GM12864 (cell line): ENCODE data around the gene GIT1.
A peak's percentile ranks its signal among the peaks of the same experiment; 100 is the strongest.

Experiments
- DNase-seq: peaks from one replicate; pipeline ENCODE4 v3.0.0-alpha.2; 2011; ENCODE audit warnings: low read depth
- H3K4me3 ChIP-seq: 2 replicates; pipeline ENCODE4 v1.5.1; 2011; ENCODE audit warnings: mild to moderate bottlenecking, low read depth, low read length, control low read depth
- TF ChIP-seq, protein P1 (sequence below): IDR thresholded peaks from 2 replicates; pipeline ENCODE4 v1.5.1; 2011; ENCODE audit warnings: low read depth, mild to moderate bottlenecking, moderate library complexity, low read length, control low read depth, inconsistent platforms; ENCODE audit errors: missing control alignments

GIT1 gene

DNA sequence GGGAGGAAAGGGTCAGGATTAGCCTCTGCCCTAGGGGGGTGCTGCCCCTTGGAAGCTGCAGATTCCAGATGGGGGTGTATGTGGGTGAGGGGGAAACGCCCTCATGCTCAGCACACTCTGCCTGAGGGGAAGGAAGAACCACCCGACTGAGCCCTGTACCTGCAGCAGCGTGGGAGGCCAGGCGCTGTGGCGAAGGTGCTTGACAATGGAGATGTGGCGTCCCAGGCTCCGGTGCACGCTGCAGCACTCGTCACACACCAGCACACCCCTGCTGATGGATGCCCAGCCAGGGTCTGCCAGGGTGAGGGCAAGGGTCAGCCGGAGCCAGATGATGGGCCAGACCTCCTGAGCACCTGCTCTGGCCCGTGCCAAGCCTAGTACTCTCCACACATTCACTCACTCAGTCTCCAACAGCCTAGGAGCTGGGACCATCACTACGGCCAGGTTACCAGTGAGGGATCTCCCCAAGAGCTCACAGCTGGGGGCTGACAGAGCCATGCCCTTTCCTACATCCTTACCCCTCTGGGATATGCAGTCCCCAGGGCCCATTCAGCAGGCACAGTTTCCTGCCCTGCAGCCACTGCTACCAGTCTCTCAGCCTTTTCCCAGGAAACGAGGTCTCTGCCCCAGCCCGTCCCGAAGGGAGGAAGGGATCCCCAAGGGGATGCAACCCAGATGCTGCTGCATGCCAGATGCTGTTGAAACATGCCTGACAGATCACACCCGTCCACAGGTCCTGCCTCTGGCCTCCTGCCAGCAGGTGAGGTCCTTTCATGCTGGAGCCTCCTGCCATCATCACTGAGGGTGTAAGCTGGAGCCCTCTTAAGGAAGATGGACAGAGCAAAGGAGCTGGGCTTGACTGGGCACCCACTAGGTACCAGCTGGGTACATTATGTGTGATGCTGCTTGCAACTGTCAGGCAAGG lies 5.9 kb downstream of the GIT1 start:
- TF ChIP-seq, protein P1, sequence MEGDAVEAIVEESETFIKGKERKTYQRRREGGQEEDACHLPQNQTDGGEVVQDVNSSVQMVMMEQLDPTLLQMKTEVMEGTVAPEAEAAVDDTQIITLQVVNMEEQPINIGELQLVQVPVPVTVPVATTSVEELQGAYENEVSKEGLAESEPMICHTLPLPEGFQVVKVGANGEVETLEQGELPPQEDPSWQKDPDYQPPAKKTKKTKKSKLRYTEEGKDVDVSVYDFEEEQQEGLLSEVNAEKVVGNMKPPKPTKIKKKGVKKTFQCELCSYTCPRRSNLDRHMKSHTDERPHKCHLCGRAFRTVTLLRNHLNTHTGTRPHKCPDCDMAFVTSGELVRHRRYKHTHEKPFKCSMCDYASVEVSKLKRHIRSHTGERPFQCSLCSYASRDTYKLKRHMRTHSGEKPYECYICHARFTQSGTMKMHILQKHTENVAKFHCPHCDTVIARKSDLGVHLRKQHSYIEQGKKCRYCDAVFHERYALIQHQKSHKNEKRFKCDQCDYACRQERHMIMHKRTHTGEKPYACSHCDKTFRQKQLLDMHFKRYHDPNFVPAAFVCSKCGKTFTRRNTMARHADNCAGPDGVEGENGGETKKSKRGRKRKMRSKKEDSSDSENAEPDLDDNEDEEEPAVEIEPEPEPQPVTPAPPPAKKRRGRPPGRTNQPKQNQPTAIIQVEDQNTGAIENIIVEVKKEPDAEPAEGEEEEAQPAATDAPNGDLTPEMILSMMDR: no peak
- no peak overlapping the region for H3K4me3 ChIP-seq
- DNase-seq: no peak

DNA sequence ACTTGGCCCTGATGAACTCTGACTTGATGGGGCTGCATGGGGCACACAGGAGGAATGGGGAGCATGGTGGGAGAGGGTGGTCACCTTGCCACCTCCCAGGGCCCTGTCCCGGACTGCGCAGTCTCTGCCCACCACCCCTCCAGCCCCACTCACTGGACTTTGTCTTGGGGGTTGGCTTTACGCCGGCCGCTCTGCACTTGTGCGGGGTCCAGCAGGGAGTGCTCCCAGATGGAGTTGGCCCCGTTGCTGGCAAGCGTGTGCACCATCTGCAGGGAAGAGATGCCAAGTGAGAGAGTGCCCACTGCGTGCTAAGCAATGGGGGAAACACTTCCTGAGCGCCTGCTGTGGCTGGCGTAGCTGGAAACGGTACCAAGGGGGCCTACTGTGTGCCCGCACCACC lies 6.7 kb downstream of the GIT1 start:
- no peak for DNase-seq
- no peak overlapping the region for H3K4me3 ChIP-seq
- TF ChIP-seq, protein P1: no peak

DNA sequence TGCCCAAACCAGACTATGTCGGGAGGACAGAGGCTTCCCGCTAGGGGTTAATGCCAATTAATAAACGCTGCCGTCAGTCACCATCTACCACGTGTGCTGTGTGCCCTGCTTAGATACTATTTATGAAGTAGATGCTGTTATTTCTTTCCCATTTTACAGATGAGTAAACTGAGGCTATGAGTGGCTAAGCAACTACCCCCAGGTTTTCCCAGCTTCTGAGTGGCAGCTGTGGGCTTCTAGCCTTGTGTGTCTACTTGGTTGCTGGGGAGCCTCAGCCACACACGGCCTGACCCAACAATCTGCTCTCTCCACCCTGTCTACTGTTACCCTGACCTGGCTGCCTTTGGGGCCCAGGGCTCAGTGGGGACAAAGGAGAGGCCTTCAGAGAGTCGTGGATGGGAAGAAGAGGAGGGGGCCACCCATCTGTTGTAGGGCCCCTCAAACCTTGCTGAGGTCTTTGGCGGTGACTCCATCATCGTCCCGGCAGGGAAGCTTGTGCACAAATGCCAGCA lies 7.1 kb downstream of the GIT1 start:
- TF ChIP-seq, protein P1: no peak
- DNase-seq: no peak
- H3K4me3 ChIP-seq: no peak overlapping the region

DNA sequence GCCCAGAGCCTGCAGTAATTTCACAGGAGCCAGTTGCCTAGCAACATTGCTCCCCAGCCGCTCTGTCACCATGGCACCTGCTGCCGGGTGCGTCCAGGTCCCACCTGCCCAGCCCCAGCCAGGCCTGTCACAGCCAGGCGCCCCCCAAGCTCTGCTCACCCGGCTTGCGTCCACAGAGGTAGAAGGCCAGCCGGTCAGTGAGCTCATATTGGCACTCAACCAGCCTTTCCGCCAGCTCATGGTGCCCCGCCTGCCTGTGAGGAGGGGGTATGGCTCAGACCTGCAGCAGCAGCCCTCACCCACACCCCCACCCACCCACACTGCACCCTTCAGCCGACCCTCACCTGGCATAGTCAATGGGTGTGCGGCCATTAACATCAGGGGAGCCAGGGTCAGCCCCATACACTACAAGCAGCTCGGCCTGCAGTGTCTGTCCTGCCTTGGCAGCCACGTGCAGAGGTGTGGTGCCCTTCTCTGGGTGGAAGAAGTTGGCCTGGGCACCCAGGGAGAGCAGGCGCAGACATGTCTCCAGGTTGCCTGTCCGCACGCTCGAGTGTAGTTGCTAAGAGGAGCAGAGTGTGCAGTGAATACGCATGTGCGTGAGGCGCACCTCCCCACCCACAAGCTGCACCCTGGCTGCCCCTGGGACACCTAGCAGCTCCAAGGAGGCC lies 7.7 kb downstream of the GIT1 start:
- TF ChIP-seq, protein P1: no peak
- DNase-seq: no peak
- no peak overlapping the region for H3K4me3 ChIP-seq

DNA sequence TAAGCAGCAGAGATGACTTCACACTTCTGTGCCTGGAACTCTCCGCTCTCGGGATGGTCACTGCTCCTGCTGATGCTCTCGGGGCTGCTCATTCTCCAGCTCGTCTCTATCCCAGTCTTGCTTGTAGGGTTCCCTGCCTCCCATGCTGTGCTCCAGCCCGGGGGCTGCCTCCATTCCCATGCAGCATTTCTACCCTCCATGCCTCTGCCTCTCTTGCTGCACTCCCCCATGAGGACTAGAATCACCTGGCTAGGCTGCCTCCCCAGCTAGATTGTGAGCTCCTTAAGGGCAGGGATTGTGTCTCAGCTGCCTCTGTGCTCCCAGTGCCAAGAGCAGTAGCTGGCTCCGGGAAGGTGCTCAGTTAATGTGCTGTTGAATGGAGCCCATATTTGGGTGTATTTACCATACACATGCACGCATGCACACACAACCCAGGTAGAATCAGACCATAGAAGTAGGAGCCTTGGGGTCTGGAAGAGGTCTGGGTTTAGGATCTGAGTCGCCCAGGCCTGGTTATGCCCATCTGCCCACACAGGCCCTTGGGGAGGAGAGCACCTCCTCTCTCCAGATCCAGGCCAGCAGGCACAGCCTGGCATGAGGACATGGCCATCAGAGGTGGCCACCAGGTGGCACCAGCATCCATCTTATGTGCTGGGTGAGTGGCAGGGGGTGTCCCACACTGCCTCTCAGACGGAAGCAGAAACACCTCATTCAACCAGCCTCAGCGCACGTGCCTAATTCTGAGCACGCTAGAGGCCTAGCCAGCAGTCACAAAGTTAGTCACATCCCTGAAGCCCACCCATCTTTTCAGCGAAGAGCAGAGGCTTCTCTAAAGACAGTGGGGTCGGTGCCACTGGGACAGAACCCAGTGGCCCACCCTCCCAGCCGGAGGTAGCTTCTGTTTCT lies 9.3 kb downstream of the GIT1 start:
- H3K4me3 ChIP-seq: no peak overlapping the region
- TF ChIP-seq, protein P1: peak; percentile 93
- DNase-seq: peak; percentile 64

DNA sequence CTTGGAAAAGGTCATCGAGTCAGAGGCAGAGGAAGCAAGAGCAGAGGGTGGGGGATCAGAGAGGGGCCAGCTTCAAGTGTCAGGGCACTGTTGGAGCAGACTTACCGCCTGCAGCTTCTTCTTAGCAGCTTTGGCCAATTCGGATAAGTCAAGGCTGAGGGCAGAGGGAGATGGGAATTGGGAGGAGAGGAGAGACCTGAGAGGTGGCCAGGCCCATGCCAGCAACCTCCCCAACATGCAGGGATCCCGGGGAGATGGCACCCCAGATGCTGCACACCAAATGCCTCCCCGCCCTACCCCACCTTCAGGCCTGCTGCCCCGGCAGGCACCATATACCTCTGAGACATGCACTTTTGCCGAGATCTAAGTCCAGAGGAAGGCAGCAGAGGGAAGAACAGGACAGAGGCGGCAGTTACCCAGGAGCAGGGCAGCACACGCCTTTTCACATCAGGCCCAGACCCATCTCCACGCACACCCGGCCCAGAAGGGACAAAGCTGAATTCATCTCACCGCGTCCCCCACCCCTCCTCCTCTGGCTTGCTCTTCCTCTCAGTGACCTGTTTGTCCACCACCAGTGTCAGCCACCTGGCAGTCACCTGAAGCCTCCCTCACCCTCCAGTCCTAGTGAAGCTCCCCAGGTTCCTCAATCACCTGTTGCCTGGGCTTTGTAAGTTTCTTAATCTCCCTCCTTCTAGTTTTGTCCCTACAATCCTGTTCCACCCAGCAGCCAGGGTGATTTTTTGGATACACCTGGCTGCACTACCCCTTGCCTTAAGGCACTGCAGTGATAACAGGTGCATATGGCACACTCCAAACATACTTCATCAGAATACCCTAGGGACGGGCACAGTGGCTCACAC lies 10.6 kb downstream of the GIT1 start:
- no peak for DNase-seq
- TF ChIP-seq, protein P1: no peak
- H3K4me3 ChIP-seq: no peak overlapping the region
